ENCODE measurements around the gene LSAMP. TPM values are rescaled to one million over a fixed set of nuclear protein-coding genes. Genes with fewer than 3 reads are reported as not detected.

LSAMP gene
- total RNA-seq, 1 experiment from 2014 or later, result not detected

- H3K36me3 Mint-ChIP-seq (ENCODE audit: insufficient read depth, unreplicated experiment), result no peaks in the 10 kb centered on the region
- H3K9me3 ChIP-seq, result no peaks in the 10 kb centered on the region
- no peaks in the 10 kb centered on the region for H3K4me1 ChIP-seq
- no peaks in the 10 kb centered on the region for H3K9me3 Mint-ChIP-seq (ENCODE audit: unreplicated experiment)
- no peaks in the 10 kb centered on the region; the same call in 1 of the 2 replicates for H3K27me3 ChIP-seq (replicated peaks; ENCODE audit: control insufficient read depth, insufficient read depth, low read length)
- no peak for DNase-seq
- TF ChIP-seq CTCF (IDR thresholded peaks at IDR 0.05; ENCODE audit: insufficient read depth in 1 of 2, low read depth in 1 of 2, low read length in 1 of 2, severe bottlenecking in 1 of 2, unreplicated experiment in 1 of 2), result no peak
- no peaks in the 10 kb centered on the region for H3K4me1 Mint-ChIP-seq (ENCODE audit: low read depth, unreplicated experiment)
- ChIA-PET CTCF (interaction anchor here (1.1 kb wide), 1 partner anchor 91 kb away, joined by 4 read pairs; no protein-coding TSS in a partner anchor), POLR2A (no interaction called here)
- intact Hi-C loops (cut with micrococcal nuclease; ENCODE audit: unreplicated experiment), result no loop called here
- H3K4me3 ChIP-seq (ENCODE audit: low read depth, low read length), result no peak overlapping the region
- H3K27ac Mint-ChIP-seq (ENCODE audit: unreplicated experiment), result no peak overlapping the region
- no TSS peak for BruUV-seq (replicated peaks)
- peaks cover 8% of the 10 kb centered on the region for H3K27me3 Mint-ChIP-seq (ENCODE audit: insufficient read depth, unreplicated experiment)
- H3K4me3 Mint-ChIP-seq (ENCODE audit: unreplicated experiment), result no peak overlapping the region
- no peaks in the 10 kb centered on the region for H3K36me3 ChIP-seq (ENCODE audit: control insufficient read depth, insufficient read depth, low read length)
Measured at GRCh38 chr3:115831864-115832263, 613.4 kb downstream of the LSAMP start.

DNA sequence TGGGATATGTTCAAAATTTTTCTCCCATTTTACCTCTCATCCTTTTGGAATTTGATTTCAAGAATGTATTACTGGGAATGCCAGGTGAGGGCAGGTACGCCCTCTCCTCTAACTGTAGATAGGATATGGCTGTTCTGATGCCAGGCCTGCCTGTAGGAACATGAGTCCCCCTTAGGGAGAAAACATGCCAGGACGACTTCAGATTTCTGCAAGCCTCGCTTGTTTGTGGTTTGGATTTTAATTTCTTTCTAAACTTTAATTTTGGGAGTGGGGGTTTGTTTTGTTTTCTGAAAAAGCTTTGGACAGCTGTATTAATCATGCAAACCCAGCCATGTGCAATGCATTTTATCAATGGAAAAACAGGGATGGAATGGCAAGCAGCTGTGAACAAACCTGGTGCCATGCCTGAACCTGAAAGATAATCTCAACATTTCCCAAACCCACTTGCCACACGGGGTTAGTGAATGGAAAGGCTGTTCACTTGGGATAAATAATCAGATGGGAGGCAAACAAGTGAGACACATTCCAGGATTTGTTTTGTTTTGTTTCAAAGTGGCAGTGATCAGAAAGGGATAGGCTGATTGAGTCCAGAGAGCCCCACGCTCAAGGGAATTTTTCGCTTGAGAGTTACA, 614.4 kb downstream of the LSAMP start:
- Histone ChIP-seq H3K9me3 (no peaks in the 10 kb centered on the region), H3K36me3 (ENCODE audit: control insufficient read depth, insufficient read depth, low read length) (no peaks in the 10 kb centered on the region), H3K4me1 (no peaks in the 10 kb centered on the region), H3K4me3 (ENCODE audit: low read depth, low read length) (no peak overlapping the region), H3K27me3 (replicated peaks; ENCODE audit: control insufficient read depth, insufficient read depth, low read length) (no peaks in the 10 kb centered on the region; the same call in 1 of the 2 replicates)
- no peak overlapping the region for H3K27ac Mint-ChIP-seq (ENCODE audit: unreplicated experiment)
- H3K4me3 Mint-ChIP-seq (ENCODE audit: unreplicated experiment), result no peak overlapping the region
- H3K4me1 Mint-ChIP-seq (ENCODE audit: low read depth, unreplicated experiment), result no peaks in the 10 kb centered on the region
- no peak for DNase-seq
- no peaks in the 10 kb centered on the region for H3K36me3 Mint-ChIP-seq (ENCODE audit: insufficient read depth, unreplicated experiment)
- CTCF ChIA-PET, result no interaction called here
- intact Hi-C loops (cut with micrococcal nuclease; ENCODE audit: unreplicated experiment), result no loop called here
- H3K27me3 Mint-ChIP-seq (ENCODE audit: insufficient read depth, unreplicated experiment), result peaks cover 8% of the 10 kb centered on the region
- H3K9me3 Mint-ChIP-seq (ENCODE audit: unreplicated experiment), result no peaks in the 10 kb centered on the region
- BruUV-seq (replicated peaks), result no TSS peak
- POLR2A ChIA-PET, result no interaction called here
- TF ChIP-seq CTCF (IDR thresholded peaks at IDR 0.05; ENCODE audit: insufficient read depth in 1 of 2, low read depth in 1 of 2, low read length in 1 of 2, severe bottlenecking in 1 of 2, unreplicated experiment in 1 of 2), result no peak

DNA sequence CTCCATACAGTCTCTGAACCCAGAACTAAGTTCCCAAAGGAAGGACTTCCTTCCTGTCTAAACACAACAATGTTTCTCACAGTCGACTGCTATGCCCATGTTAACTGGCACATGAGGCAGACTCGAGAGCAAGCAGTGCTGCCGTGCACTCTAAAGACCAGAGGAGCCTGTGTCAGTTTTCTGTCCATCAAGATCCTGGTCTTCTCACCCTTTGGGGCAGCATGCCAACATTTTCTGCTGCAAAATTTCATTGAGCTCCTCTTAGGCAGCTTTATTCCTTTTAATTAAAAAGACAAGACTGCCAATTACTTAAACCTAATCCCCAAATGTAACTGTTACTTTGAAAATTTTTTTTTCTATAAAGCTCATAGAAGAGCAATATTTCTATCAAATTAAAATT, 616.9 kb downstream of the LSAMP start:
- peaks cover 8% of the 10 kb centered on the region for H3K27me3 Mint-ChIP-seq (ENCODE audit: insufficient read depth, unreplicated experiment)
- no peak for TF ChIP-seq CTCF (IDR thresholded peaks at IDR 0.05; ENCODE audit: insufficient read depth in 1 of 2, low read depth in 1 of 2, low read length in 1 of 2, severe bottlenecking in 1 of 2, unreplicated experiment in 1 of 2)
- BruUV-seq (replicated peaks), result no TSS peak
- no peaks in the 10 kb centered on the region for H3K9me3 ChIP-seq
- CTCF ChIA-PET, result no interaction called here
- H3K9me3 Mint-ChIP-seq (ENCODE audit: unreplicated experiment), result no peaks in the 10 kb centered on the region
- no peak for DNase-seq
- H3K36me3 ChIP-seq (ENCODE audit: control insufficient read depth, insufficient read depth, low read length), result no peaks in the 10 kb centered on the region
- no peaks in the 10 kb centered on the region; the same call in 1 of the 2 replicates for H3K27me3 ChIP-seq (replicated peaks; ENCODE audit: control insufficient read depth, insufficient read depth, low read length)
- H3K4me1 Mint-ChIP-seq (ENCODE audit: low read depth, unreplicated experiment), result no peaks in the 10 kb centered on the region
- intact Hi-C loops (cut with micrococcal nuclease; ENCODE audit: unreplicated experiment), result loop anchor here (10.0 kb wide), 1 partner anchor 86 kb away; no protein-coding TSS in a partner anchor
- H3K4me3 ChIP-seq (ENCODE audit: low read depth, low read length), result no peak overlapping the region
- POLR2A ChIA-PET, result no interaction called here
- no peak overlapping the region for H3K27ac Mint-ChIP-seq (ENCODE audit: unreplicated experiment)
- H3K4me3 Mint-ChIP-seq (ENCODE audit: unreplicated experiment), result no peak overlapping the region
- H3K4me1 ChIP-seq, result no peaks in the 10 kb centered on the region
- no peaks in the 10 kb centered on the region for H3K36me3 Mint-ChIP-seq (ENCODE audit: insufficient read depth, unreplicated experiment)

Measured in Caco-2 (cell line).